NCI-H1694 treated with DMSO at 0.1 percent for 48 hours (cell line): Measurements from ENCODE around the gene MSRB1.
"Not testable (repeated sequence)": the region's sequence is repeated elsewhere in the genome, so short reads cannot be mapped to it uniquely, and the experiment has no call there.

Experiments
- DNase-seq: peaks from one replicate; lab custom pipeline; 2025; lab: John Stamatoyannopoulos, UW

The MSRB1 gene

DNA sequence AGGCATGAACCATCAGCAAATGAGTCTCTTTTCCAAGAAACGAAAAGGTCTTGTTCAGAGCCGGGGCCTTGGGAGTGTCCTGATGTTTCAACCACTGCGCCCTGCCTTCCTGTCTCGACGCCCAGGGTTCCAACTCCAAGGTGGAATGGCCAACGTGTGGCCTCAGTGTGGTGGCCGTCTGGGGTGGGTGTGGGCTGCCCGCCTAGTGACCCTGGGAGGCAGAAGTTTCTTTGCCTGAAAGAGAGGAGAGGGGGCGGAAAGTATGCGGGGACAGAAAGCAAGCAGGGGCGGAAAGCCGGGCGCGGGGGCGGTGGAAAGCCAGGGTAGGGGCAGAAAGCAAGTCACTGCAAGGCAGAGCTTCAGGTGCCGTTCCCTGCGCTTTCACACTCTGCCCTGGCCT, 4.1 kb downstream of the MSRB1 start:
- DNase-seq: no peak

DNA sequence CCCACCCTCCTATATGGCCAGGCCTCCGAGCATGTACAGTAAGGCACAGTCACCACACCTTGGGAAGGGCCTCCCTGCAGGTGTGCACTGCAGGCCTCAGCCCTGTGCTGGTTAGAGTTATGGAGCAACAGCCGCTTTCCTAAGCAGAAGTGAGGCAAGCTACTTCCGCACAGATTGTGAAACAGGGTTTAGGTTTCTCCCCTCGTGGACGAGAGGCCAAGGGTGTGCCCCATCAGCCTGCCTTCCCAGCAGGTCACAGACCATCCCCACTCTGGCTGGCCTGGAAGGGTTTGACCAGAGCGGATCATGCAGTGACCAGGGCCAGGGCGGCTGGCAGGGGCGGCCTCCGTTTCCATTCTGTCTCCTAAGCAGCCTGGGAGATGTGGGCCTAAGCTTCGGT, 4.7 kb downstream of the MSRB1 start:
- DNase-seq: no peak

DNA sequence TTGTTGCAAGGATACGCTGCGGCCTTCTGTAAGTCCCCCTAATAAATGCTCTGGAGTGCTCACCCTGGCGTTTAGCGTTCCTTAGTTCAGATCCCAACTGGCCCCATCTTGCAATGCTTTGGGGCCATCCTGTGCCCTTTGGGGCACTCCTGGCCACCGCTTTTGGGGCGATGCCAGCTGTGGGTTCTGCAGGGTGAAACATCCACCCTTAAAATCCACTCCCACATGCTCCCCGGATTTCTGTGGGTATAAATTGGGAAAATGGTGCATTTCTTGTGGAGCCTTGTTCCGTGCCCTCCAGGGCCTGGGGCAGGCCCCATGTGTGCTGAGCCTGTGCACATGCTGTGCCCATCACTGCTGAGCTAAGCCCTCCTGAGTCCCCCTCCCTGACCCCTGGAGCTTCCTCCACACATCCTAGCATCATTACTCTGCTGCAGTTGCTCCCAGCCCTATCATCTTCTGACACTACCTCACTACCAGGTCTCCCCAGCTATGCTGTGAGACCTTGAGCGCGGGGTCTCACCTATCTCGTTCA, 6.0 kb downstream of the MSRB1 start:
- DNase-seq: no peak

DNA sequence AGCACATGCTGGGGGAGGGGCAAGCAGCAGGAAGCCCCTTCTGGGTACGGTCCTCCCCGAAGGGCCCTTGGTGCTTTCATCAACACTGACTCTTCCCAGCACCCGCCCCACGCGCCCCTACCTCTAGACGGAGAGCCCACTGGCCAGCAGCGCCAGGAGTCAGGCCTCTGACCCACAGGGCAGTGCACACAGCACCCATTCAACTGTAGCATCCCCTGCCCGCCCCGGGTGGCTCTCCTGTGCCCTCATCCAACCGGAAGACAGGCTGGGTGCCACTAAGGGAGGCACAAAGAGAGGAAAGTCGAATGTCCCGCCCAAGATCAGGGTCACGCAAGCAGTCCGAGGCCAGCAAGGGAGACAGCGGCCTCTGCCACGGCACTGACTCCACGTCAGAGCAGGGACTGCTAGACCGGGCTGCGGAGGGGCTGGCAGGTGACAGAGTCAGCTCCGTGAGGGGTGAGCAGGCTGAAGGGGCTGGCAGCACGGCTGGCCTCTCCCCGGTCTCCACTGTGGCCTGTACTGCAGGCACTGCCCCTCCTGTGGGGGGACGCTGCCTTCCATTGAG, 9.8 kb downstream of the MSRB1 start:
- no peak for DNase-seq

DNA sequence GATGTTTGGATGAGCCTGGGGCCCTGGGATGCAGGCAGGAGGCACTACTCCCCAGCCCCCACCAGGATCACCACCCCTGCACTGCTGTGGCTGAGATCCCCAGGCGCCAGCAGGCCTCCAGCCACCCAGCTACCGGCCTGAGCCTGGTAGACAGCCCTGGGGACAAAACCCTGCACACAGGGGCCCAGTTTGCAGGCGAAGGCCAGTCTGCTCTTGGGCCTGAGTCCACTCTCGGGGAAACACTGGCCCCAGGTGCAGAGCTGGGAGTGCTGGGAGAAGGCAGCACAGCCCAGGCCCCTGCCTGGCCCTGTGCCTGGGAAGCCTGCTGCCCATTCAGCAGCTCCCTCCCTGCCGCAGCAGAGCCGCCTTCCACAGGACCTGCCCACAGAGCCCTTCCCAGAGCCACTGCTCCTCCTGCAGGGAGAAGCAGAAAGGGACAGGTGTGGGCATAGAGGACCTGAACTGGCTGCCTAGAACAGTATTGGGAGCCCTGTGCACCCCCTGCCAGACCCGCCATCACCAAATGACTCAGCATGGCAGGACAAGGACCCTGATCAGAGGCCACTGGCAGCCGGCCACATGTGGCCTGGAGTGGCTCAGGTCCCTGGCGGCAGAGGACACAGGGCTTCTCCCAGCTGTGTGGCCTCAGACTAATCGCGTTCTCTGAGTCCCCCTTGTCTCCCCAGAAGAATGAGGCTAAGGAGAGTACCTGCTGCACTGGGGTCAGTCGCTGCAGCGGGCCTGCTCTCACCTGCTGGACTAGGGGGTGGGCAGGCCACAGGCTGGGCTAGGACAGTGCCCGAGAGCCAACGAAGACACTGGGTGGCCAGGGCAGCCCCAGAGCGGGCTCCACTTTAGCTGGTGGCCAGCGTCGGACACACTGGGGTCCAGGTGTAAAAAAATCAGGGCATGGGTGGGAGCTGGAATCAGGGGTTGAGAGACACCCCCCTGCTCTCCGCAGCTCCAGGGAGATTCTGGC, 10.7 kb downstream of the MSRB1 start:
- DNase-seq: no peak

DNA sequence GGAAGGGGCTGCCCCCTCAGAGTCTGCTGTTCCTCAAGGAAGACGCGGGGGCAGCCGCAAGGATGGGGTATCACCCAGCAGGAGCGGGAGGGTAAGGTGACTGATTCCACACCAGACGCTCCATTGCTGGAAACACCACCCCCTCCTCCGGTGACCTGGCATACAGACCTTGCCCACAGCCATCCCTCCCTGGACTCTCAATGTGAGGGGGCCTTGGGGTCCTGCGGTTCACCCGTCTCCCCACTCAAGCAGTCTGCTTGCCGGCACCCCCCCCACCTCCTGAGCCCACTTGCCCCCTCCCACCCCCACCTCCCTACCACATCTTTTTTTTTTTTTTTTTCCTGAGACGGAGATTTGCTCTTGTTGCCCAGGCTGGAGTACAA, 12.7 kb downstream of the MSRB1 start:
- DNase-seq: no peak

DNA sequence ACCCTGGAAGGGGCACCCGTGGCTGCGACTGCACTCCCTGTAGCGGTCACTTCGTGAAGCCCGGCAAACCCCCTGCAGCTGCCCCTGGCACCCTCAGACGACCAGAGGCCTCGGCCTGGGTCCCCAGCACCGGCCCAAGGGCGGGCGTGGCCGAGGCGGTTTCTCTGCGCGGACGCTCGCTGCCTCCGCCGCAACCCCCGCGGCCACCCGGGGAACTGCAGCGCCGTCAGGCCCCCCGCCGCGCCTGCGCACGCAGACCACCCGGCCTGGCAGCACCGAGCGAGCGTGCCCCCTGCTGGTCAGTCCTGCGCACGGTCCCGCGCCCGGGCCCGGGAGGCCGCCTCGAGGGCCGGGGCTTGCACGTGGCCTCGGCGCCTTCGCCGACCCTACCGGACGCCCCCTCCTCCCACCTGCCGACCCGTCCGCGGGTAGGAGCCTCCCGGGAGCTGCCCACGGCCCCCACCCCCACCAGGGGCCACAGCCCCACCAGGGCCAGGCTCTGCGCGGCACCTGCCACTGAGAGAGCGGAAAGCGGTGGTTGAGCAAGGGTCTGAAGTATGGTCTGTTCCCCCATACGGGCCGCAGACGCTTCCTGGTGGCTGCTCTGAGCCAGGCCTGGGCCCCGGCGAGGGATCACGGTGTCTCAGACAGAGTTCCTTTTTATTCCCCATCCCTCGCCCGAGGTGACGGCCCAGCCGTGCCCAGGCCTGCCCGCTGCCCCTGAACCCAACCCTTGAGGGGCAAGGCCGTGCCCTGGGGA, 13.2 kb downstream of the MSRB1 start:
- DNase-seq: peak; percentile 39

DNA sequence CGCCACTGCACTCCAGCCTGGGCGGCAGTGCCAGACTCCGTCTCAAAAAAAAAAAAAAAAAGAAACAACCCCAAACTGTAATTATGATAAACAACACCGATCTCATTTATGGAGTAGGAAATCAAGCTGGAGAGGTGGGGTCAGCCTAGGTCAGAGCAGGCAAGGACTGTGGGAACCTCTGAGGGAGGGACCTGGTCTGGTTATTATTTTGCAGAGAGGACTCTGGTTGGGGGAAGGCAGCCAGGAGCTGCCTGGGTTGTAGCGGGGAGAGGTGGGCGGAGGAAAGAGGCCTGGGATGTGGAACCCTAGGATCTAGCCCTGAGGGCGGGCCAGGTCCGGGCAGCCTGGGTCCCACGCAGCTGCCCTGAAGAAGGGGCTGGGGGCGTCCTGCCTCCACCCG, 13.9 kb downstream of the MSRB1 start:
- DNase-seq: peak; percentile 34

DNA sequence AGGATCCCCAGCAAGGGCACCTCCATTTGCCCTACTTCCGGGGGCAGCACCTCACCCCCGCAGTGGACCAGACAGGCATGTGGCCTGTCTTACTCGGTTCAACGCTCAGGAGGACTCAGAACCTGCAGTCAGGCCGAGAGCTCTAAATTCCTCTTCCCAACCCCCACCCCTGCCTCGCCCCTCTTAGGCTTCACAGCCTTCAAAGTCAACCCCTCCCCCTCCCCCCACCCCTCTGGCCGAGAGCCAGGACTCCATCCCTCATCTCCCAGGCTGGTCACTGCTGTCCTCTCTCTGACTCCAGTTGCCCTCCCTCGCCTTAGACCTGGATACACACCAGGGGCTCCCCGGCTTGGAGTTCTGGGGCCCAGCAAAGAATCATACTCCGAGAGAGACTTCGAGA, 16.7 kb downstream of the MSRB1 start:
- DNase-seq: no peak

DNA sequence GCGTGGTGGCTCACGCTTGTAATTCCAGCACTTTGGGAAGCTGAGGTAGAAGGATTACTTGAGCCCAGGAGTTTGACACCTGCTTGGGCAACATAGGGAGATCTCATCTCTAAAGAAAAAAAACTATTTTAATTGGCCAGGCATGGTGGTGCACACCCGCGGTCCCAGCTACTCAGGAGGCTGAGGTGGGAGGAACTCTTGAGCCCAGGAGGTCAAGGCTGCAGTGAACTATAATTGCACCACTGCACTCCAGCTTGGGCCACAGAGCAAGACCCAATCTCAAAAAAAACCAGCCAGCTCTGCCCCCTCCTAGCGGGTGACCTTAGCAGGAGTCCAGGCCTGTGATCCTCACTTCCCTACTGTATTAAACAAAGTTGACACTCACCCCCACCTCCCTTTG, 18.9 kb downstream of the MSRB1 start:
- DNase-seq: no peak

DNA sequence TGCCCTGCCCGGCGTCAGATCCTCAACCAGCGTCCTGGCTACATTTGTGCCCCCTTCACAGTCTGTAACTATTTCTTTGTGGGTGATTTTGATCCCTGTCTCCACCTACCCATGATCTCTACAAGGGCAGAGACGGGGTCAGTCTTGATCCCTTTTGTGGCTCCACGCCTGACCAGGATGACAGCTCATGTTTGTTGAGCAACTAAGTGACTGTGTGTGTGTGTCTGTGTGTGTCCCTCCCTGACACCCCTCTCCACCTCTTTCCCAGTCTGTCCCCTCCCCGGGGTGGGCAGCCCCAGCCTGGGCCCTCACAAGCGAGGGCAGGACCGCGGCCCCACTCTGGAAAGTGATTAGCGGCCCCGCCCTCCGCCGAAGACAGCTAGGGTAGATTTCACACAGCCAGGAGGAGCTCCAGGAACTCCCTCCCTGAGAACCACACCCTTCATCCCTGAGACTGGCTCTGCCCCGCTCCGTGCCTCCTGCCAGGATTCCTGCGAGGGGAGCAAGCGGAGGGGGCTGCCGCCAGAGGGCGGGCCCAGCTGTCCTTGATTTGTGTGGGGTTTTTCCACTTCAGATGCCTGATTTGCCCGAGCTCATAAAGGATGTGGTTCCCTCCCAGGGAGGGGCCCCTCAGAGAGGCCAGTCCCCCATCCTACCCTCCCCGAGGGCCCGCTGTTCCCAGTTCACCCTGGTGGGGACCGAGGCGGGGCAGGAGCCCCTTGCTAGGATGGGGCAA, 19.5 kb downstream of the MSRB1 start:
- DNase-seq: no peak

DNA sequence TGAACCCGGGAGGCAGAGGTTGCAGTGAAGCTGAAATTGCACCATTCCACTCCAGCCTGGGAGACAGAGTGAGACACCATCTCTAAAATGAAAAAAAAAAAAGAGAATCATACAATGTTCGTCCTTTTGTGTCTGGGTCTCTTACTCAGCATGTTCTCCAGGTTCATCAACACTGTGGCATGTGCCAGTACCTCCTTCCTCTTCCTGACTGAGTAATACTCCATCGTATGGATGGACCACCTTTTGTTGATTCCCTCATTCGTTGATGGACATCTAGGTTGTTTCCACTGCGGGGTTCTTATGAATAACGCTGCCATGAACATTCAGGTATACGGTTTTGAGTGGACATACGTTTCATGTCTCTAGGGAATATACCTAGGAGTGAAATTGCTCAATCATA, 20.6 kb downstream of the MSRB1 start:
- DNase-seq: no peak

DNA sequence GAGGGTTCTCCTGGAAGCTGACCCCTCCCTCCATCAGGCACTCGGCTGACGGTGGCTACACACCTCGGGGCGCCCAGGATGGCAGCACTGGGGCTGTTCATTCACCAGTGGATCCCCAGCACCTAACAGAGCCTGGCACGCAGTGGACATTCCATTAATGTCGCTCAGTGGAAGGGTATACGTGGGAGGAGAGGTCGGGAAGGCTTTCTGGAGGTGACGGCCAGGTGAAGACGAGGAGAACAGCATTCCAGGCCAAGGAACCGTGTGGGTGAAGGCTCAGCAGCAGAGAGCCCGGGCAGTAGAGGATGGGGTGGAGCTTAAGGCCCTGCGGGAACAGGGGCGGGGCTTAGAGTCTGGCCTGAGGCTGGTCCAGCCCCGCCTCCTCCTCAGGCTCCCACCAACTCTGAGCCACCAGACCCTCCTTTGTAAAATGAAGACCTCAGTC, 22.2 kb downstream of the MSRB1 start:
- no peak for DNase-seq

DNA sequence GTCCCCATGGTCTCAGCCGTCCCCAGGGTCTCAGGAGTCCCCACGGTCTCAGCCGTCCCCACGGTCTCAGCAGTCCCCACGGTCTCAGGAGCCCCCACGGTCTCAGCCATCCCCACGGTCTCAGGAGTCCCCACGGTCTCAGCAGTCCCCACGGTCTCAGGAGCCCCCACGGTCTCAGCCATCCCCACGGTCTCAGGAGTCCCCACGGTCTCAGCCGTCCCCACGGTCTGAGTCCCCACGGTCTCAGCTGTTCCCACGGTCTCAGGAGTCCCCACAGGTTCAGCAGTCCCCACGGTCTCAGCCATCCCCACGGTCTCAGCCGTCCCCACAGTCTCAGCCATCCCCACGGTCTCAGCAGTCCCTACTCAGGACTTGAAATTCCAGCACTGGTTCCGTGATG, 22.9 kb downstream of the MSRB1 start:
- DNase-seq: not testable (repeated sequence)

DNA sequence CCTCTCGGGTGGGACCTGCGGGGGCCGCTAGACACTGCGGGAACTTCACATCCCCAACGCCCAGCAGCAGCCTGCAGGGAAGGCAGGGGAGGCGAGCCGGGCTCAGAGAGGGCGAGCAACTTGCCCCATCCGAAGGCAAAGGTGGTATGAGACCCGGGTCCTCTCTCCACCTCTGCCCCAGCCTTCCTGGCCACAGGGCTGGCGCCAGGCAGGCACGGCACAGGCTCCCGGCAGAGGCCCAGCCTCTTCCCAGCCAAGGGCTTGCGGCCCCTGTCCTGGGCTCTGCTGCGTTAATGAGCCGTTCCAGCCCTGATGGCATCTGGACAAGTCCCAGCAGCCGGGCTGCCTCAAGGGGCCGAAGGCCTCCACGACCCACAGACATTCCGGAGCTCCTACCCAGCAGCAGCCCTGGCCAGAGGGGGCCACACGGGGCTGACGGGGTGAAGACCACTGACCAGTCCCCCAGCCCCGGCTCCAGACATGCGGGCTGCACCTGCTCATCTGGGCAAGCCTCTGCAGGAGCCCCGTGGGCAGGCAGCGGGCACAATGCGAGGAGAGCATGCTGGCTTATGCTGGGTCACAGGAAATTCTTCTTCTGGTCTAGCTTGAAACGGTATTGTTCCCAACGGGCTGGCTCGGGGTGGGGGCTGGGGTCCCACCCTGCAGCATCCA, 23.5 kb downstream of the MSRB1 start:
- no peak for DNase-seq

DNA sequence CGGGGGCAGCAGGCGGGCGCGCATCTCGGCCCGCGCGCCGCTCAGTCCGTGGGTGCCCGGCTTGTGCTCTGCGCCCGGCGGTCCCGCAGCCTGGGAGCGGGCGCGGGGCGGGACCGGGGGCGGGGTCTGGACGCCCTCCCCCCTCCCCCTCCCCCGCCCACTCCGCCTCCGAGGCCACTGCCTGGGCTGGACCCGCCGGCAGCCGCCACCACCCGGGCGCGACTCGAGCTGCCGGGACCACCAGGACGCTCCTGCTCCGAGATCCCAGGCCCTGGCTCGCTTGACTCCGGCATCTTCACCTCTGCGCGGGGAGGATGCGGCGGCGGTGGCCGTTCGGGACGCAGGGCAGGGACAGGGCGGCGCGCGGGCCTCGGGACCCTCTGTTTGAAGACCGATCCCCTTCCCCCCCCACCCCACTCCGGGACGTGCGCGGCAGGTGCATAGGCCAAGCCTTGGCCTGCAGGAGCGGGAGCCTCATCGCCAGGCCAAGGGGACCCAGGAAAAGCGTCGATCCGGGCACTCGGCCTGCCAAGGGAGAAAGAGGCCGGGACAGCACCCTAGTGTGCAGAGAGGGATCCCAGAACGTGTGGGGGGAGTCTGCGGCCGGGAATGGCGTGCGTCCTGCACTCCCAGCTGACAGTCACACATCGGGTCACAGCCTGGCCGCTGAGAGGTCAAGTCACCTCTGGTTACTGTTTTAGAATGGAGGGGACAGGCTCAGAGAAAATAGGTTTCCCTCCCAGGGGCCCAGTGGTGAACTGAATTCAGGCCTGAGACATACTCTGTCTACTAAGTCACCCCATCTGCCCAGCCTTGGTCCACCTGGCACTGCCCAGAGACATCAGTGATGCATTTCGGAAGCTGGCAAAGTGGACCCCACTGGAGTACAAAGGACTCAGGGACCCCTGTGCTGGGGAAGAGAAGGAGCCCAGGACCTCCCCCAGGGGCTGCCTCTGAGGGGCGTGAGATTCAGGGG, 24.4 kb downstream of the MSRB1 start, which contains the start of gene HS3ST6:
HS3ST6 (minus strand) TSS at position 65 of the 976 bp plus-strand sequence. CDS start 92 bp downstream, outside the sequence.
- no peak for DNase-seq

DNA sequence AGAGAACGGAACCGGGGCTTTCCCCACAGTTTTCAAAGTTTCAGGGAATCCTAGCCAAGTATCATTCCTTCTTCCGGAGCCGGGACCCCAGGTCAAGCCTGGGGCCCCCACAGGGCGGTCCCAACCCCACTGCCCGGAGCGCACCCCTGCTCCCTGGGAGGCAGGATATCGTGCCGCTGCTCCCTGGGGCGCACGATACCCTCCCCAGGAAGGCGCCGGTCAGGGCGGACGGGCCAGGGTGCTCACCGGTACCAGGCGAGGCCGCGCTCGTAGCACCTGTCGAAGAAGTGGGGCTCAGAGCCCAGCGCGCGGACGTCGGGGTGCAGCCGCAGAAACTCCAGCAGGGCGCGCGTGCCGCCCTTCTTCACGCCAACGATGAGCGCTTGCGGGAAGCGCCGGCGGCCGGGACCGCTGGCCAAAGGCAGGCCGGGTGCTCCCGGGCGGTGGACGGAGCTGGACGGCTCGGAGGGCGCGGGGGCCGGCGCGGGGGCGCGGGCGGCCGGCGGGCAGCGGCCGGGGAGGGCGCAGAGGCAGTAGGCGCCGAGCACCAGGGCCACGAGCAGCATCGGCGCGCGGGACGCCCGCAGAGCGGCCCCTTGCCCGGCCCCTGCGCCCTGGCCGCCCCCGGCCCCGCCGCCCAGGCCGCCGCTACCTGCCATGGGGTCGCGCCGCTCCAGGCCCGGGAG, 25.2 kb downstream of the MSRB1 start:
- DNase-seq: no peak

DNA sequence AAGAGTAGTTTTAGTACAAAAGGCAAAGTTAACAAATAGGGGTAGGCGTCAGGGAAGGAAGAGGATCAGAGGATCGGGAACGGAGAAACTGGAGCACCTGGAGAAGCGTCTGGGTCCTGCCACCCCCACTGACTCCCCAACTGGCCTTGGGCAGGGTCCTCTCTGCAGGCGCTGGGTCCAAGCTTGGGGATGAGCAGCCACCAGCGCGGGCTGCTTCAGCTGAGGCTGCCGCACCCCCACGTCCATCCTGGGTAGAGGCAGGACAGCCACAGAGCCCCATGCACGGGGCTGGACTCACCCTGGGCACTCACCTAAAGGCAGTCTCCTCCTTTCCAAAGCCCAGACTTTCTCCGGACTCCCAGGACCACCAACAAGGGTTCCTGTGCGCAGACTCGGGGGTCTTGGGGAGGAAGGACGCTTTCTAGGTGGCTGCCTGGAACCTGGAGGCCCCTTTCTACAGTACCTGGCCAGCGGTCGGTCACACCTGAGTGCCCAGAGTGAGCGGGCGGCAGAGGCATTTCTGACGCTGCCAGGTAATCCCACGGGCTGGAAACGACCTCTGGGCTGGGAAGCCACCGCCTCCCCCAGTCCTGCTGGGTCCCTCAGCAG, 25.8 kb downstream of the MSRB1 start:
- no peak for DNase-seq

DNA sequence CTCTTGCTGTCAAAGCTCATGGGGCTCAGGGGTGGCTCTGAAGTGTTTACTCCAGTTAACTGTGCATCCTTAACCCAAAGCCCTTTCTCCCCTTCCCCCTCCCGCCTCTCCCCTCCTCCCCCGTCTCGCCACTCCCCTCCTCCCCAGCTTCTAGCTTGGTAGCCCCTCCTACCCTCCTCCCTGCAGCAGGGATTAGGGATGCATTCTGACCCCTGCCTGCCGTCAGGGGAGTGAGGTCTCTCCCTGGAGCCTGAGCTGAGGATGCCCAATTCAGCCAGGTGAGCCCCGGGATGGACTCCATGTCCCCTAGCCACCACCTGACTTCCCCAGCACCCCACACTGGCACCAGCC, 26.4 kb downstream of the MSRB1 start:
- no peak for DNase-seq
